GM21619 (cell line): ENCODE data around the gene TRIO.
"Not testable (repeated sequence)": the region's sequence is repeated elsewhere in the genome, so short reads cannot be mapped to it uniquely, and the experiment has no call there.

Experiments
- ATAC-seq: cut with Tn5 transposase; IDR thresholded peaks from one replicate; pipeline ENCODE4 v1.9.1; 2021; ENCODE audit not compliant: unreplicated experiment

The TRIO gene

GRCh38 chr5:14142827-14143545 lies at the start of gene TRIO:
TRIO (plus strand) TSS chr5:14143342; CDS start chr5:14143726, 384 bp downstream.
- ATAC-seq = peak; percentile 40

GRCh38 chr5:14097380-14097779 lies 45.8 kb upstream of the TRIO start:
- not testable (repeated sequence) for ATAC-seq

- no peak for ATAC-seq
Measured at GRCh38 chr5:14097998-14098471, 45.1 kb upstream of the TRIO start.

GRCh38 chr5:14100281-14100680 lies 42.9 kb upstream of the TRIO start:
- no peak for ATAC-seq

DNA sequence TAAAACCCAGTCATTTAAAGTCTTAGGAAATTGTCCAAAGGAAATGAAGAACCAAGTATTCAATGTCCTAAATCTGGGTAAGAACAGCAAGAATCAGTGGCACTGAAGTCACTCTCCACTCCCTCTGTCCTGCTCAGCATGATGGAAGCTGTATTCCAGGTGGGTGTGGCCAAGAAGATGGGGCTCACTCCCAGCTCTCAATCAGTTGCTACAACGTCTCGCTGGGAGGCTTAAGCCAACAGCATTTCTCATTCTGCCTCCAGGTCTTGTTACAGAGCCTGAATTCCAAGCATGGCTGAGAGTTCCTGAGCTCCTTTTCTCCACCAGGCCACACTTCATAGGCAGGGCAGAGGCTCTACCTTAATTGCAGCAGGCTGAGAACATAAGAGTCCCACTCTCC lies 41.2 kb upstream of the TRIO start:
- ATAC-seq = no peak

- ATAC-seq = no peak
Measured at GRCh38 chr5:14102666-14103065, 40.5 kb upstream of the TRIO start.

DNA sequence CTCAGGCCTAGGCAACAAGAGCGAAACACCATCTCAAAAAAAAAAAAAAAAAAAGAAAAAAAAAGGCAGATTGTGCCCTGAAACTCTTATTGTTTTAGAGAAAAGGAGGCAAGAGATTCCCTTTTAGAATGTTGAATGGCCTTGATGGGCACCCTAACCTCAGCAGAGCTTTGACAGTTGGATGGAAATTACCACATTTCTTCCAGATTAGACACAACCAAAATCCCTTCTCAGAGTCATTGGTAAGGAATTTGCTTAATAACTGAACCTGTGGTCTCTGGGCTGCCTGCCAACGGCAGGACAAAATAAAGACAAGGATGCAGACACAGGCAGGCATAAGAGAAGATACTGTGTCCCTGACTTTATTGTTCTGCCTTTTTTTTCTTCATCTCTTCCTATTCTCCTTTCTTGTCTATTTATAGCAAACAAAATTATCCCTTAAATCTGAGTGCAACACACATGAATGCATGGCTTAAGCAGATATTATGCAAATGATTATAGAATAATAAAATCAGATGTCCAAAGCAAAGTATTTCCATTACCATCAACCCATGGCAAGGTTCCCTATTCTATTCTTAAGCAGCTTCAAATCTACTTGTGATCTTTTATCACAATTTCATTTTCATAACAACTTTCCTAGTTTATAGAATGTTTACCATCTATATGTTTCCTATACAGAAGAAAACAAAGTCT lies 37.3 kb upstream of the TRIO start:
- ATAC-seq = no peak

GRCh38 chr5:14107536-14107935 lies 35.6 kb upstream of the TRIO start:
- ATAC-seq = no peak

- peak; percentile 71 for ATAC-seq
Measured at GRCh38 chr5:14108170-14108996, 34.8 kb upstream of the TRIO start.

DNA sequence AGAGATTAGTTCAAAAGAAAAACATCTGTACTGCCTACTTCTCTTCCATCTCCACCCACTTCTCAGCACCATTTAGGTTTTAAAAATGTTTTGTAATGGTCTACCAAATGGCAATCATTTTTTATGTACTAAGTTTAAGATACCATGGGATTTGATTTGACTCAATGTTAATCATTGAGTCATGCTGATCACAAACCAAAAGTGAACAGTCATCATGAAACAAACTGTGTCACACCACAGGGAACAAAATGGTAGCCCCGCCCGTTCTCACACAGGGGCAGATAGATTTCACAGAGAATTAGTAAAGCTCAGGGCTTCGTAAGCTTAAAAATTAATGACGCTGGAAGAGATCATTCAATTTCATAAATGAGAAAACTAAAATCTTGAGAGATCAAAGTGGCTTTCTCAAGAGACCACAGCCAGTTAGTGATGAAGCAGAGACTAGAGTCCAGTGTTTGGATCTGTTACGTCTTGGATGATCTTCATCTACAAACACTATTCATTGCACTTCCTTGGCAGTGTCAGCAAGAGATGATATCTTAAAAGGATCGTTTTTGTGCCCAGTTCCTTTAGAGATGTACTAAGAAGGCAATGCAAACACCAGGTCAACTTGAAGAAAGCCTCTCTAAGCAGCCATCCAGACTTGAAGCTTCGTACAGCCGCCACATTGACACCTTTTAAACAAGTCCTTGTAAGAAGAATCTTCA lies 33.9 kb upstream of the TRIO start:
- peak; percentile 84 for ATAC-seq

DNA sequence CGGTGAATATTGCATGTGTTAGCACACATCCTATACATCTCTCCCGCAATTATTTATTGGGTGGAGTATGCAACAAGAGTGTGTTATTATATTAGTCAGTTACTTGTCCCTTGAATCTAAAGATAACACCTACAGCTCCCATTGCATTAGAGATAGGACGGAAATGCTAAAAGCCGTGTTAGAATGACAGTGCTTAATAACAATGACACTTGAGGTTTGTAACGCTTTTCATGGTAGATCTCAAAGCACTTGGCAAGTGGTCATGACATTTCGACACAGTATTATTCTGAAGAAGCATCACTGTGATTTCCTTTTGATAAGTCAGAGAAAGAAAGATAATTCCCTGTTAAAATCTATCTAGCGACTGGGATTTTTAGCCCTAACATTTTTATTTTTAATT lies 33.4 kb upstream of the TRIO start:
- no peak for ATAC-seq

GRCh38 chr5:14110196-14110595 lies 32.9 kb upstream of the TRIO start:
- ATAC-seq = no peak

GRCh38 chr5:14110680-14111079 lies 32.5 kb upstream of the TRIO start:
- ATAC-seq = no peak

DNA sequence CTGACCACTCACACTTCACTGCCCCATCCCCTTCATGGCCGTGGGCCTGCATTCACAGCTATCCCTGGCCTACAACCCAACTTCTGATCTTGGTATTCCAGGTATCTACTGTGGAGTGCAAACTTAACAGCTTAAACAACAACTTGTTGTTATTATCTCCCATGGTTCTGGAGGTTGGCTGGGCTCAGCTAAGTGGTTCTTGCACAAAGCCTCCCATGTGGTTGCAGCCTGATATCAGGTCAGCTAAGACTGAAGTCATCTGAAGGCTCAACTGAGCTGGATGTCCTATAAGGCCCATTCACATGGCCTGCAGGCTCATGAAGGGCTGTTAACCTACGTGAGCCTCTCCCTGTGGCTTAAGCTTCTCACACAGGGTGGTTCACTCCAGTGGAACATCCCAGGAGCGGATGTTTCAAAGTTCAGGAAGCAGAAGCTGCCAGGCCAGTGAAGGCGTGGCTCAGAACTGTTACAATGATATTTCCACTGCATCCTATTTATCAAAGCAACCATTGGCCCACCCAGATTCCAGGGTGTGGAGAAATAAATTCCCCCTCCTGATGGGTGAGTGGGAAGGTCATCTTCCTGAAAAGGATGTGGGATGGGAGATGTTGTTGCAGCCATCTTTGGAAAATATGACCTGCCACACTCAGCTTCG lies 30.0 kb upstream of the TRIO start:
- no peak for ATAC-seq

DNA sequence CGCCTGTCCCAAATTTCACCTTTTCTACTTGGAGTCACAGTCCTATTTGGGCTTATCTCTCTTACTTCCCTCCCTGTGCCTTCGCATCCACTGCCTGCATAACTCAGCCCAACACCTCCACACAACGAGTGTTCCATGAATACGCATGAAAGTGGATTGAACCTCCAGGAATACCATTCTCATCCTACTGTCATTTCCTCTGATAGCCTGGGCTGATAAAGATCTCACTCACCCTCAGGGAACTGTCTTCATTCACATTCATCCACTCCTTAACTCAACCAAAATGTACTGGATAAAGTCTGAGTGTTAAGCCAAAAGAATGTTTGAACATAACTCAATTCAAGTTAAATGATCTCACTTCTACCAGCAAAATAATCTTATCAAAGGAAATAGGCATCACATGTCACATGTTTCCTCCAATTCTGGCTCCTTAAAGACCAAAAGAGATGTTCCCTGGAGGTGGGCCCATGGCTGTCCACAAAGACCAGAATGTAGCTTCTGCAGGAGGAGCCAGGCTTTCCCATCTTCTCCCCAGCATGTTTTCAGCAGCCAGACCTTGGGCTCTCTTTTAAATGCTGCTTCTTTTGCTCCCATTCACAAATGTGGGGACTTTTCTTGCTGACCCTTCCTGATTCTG lies 28.4 kb upstream of the TRIO start:
- ATAC-seq = no peak

DNA sequence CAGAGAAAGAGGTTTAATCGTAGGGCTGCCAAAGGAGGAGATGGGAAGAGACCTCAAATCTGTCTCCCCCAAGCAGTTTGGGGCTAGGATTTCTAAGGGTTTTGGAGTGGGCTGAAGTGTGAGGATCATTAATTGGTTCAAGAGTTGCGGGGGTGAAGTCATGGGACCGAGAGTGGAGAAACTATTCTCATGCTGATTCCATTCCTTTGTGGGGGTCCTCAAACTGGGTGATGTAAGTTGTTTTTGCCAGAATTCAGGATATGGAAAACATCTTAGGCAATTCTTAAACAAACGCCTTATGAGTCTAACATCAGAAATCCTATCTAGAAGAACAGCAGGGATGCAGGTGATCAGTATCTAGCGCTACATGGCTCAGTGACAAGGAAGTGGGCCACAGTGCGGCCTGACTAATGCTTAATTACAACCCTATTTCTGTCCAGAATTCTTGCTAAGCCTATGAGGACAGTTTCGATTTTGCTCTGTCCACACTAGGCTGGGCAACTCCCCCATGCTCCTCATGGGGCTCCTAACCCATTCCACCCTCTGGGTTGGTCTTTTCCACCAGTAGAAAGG lies 27.7 kb upstream of the TRIO start:
- no peak for ATAC-seq

- ATAC-seq = no peak
Measured at GRCh38 chr5:14118551-14119320, 24.4 kb upstream of the TRIO start.

GRCh38 chr5:14120176-14120575 lies 23.0 kb upstream of the TRIO start:
- ATAC-seq = no peak

DNA sequence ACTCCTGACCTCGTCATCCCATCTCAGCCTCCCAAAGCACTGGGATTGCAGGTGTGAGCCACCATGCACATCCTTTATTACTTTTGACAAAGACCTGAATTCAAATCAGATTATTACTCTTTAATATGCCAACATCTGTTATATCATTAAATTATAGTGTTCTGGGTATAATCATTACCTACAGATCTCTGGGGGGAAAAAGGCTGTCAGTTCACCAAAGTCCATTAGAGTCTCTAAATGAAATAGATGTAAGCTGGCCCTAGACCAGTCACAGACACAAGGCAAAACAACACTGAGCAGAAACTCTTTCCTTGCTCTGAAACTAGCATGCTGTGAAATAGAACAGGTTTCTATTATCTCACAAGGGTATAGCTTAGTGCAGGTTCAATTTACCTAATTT lies 21.6 kb upstream of the TRIO start:
- ATAC-seq = no peak
